HG03558 (cell line): ENCODE measurements around the gene MCC.

Source experiments
- ATAC-seq: cut with Tn5 transposase; IDR thresholded peaks from one replicate; pipeline ENCODE4 v1.9.1; 2021; ENCODE audit warnings: moderate number of reproducible peaks; ENCODE audit not compliant: unreplicated experiment; ENCODE audit errors: extremely low read depth

MCC gene

GRCh38 chr5:113378081-113378480 lies 110.2 kb downstream of the MCC start:
- no peak for ATAC-seq

GRCh38 chr5:113376640-113377039 lies 111.6 kb downstream of the MCC start:
- no peak for ATAC-seq

- no peak for ATAC-seq
These were observed 112.7 kb downstream of the MCC start for GRCh38 chr5:113375480-113376060.

GRCh38 chr5:113373426-113373825 lies 114.8 kb downstream of the MCC start:
- ATAC-seq, result no peak

GRCh38 chr5:113371721-113372196 lies 116.5 kb downstream of the MCC start:
- ATAC-seq, result no peak

GRCh38 chr5:113367586-113367985 lies 120.7 kb downstream of the MCC start:
- no peak for ATAC-seq

GRCh38 chr5:113364466-113364865 lies 123.8 kb downstream of the MCC start:
- no peak for ATAC-seq

- ATAC-seq, result no peak
These were observed 126.6 kb downstream of the MCC start for GRCh38 chr5:113361701-113362100.

GRCh38 chr5:113359419-113359818 lies 128.8 kb downstream of the MCC start:
- no peak for ATAC-seq

GRCh38 chr5:113358696-113359095 lies 129.6 kb downstream of the MCC start:
- no peak for ATAC-seq

- no peak for ATAC-seq
These were observed 130.4 kb downstream of the MCC start for GRCh38 chr5:113357696-113358476.

GRCh38 chr5:113356487-113356886 lies 131.8 kb downstream of the MCC start:
- ATAC-seq, result no peak

GRCh38 chr5:113354055-113354454 lies 134.2 kb downstream of the MCC start:
- ATAC-seq, result no peak

- ATAC-seq, result no peak
These were observed 140.7 kb downstream of the MCC start for GRCh38 chr5:113347572-113347971.

- ATAC-seq, result no peak
These were observed 143.0 kb downstream of the MCC start for GRCh38 chr5:113344973-113345940.

- no peak for ATAC-seq
These were observed 144.9 kb downstream of the MCC start for GRCh38 chr5:113343343-113343742.

- no peak for ATAC-seq
These were observed 147.7 kb downstream of the MCC start for GRCh38 chr5:113340537-113340936.

GRCh38 chr5:113338628-113339027 lies 149.6 kb downstream of the MCC start:
- ATAC-seq, result no peak

GRCh38 chr5:113337515-113338415 lies 150.5 kb downstream of the MCC start:
- ATAC-seq, result no peak

GRCh38 chr5:113336975-113337374 lies 151.3 kb downstream of the MCC start:
- ATAC-seq, result no peak
